Vagina (tissue), 2 donors: ENCODE data around the gene ITGA11. TPM values are rescaled to one million over a fixed set of nuclear protein-coding genes. Genes with fewer than 3 reads are reported as not detected.
A peak's percentile ranks its signal among the peaks of the same experiment; 100 is the strongest.

ENCODE experiments used
- DNase-seq, 2 donors: peaks; one replicate each; pipeline ENCODE4 v3.0.0-alpha.2; 2017; ENCODE audit errors: extremely low spot score in 2 of 2
- H3K27ac ChIP-seq: fragments of 200-600 bp; sonication (generic); one replicate; pipeline ENCODE4 v1.5.1; 2019
- H3K27me3 ChIP-seq: fragments of 200-600 bp; sonication (generic); one replicate; pipeline ENCODE4 v1.5.1; 2019
- H3K36me3 ChIP-seq, 2 donors: fragments of 200-600 bp; sonication (generic); one replicate each; pipeline ENCODE4 v1.5.1; 2017 to 2019
- H3K4me1 ChIP-seq: fragments of 200-600 bp; sonication (generic); one replicate; pipeline ENCODE4 v1.5.1; 2019
- H3K4me3 ChIP-seq, 2 donors: fragments of 200-600 bp; sonication (generic); 1 replicate in 1 of 2; 2 replicates in 1 of 2; pipeline ENCODE4 v1.5.1; 2016 to 2019
- H3K9me3 ChIP-seq: fragments of 200-600 bp; sonication (generic); one replicate; pipeline ENCODE4 v1.5.1; 2019
- POLR2A ChIP-seq, 2 donors: fragments of 450-650 bp; IDR thresholded peaks; one replicate each; pipeline ENCODE4 v1.6.1; 2017; ENCODE audit warnings: antibody characterized with exemption in 2 of 2, mild to moderate bottlenecking in 2 of 2, moderate library complexity in 2 of 2
- POLR2AphosphoS5 ChIP-seq, 2 donors: sonication (generic); formaldehyde crosslinking; IDR thresholded peaks; one replicate each; pipeline ENCODE4 v1.9.0; 2017; ENCODE audit warnings: antibody characterized with exemption in 2 of 2, mild to moderate bottlenecking in 2 of 2, low read depth in 1 of 2; ENCODE audit not compliant: insufficient read depth in 1 of 2
- intact Hi-C: fragments of 100-400 bp; cut with DNase I; formaldehyde crosslinking; loops from one replicate; pipeline ENCODE4 v1.15.1; 2023
- total RNA-seq: library from RNA; depleted of rRNA; stranded (reverse); fragments of >200 nt; gene quantifications from one replicate; pipeline ENCODE4 v1.2.3, GENCODE V29; 2016
- TF ChIP-seq, protein P1 (sequence below), 3 experiments: fragments of 450-650 bp in 2 of 3; fragments of 200-600 bp in 1 of 3; sonication (generic) in 1 of 3; IDR thresholded peaks; one replicate each; pipeline ENCODE4 v1.5.1; 2017 to 2019; ENCODE audit warnings: antibody characterized with exemption in 3 of 3, mild to moderate bottlenecking in 2 of 3, moderate library complexity in 2 of 3

Gene ITGA11
- total RNA-seq, 1 donor from 2014 or later, result 15.5 TPM

DNA sequence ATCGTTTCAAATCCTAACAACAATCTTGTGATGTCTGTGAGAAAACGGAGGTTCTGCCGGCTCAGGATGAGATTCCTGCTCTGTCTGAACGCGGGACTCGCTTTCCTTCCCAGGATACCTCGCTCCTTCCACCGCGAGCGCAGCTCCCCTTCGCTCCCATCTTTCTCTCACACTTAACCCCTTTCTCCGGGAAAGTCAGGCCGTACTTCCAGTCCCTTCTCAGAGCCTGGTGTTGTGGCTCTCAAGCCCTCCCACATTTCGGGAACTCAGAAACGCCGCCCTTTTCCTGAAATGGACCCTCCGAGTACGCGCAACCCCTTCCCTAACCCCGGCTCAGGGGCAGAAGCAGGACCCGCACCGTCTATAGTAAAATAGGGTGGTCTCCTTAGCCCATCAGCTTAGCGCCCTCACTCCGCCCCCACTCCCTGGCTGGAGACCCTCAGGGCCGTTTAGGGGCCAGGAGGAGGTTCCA lies 154.8 kb downstream of the ITGA11 start:
- Histone ChIP-seq H3K36me3 (no peaks in the 10 kb centered on the region), H3K27me3 (no peaks in the 10 kb centered on the region), H3K4me3 (peak overlapping the region; percentile 82 to 91), H3K4me1 (peaks cover 57% of the 10 kb centered on the region), H3K27ac (peak overlapping the region; percentile 99), H3K9me3 (no peaks in the 10 kb centered on the region)
- TF ChIP-seq POLR2A (IDR thresholded peaks at IDR 0.05) (no peak), POLR2AphosphoS5 (IDR thresholded peaks at IDR 0.05; ENCODE audit: insufficient read depth in 1 of 2, low read depth in 1 of 2) (no peak)
- TF ChIP-seq, protein P1, sequence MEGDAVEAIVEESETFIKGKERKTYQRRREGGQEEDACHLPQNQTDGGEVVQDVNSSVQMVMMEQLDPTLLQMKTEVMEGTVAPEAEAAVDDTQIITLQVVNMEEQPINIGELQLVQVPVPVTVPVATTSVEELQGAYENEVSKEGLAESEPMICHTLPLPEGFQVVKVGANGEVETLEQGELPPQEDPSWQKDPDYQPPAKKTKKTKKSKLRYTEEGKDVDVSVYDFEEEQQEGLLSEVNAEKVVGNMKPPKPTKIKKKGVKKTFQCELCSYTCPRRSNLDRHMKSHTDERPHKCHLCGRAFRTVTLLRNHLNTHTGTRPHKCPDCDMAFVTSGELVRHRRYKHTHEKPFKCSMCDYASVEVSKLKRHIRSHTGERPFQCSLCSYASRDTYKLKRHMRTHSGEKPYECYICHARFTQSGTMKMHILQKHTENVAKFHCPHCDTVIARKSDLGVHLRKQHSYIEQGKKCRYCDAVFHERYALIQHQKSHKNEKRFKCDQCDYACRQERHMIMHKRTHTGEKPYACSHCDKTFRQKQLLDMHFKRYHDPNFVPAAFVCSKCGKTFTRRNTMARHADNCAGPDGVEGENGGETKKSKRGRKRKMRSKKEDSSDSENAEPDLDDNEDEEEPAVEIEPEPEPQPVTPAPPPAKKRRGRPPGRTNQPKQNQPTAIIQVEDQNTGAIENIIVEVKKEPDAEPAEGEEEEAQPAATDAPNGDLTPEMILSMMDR (IDR thresholded peaks at IDR 0.05), result no peak
- intact Hi-C loops, result no loop called here
- no peak for DNase-seq

DNA sequence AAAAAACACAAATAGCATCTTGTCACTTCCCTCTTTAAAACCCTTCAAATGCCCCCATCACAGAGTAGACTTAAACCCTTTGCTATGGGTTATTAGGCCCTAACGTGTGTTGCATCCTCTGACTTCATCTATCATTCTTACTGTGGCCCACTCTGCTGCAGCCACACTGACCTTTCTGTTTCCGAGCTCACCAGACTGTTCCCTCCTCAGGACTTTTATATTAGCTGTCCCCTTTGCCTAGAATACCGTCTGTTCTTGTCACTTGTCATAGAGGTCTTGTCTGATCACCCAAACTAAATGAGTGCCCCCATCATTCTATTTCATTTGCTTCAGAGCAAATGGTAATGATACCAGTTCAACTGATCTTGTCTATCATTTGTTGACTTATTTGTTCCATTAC lies 155.3 kb downstream of the ITGA11 start:
- no peaks in the 10 kb centered on the region for H3K27me3 ChIP-seq
- DNase-seq, result no peak
- intact Hi-C loops, result no loop called here
- no peaks in the 10 kb centered on the region for H3K9me3 ChIP-seq
- H3K4me1 ChIP-seq, result peaks cover 57% of the 10 kb centered on the region
- H3K4me3 ChIP-seq, result peak overlapping the region; percentile 82 to 91
- H3K36me3 ChIP-seq, result no peaks in the 10 kb centered on the region
- peak overlapping the region; percentile 99 for H3K27ac ChIP-seq
- TF ChIP-seq POLR2AphosphoS5 (IDR thresholded peaks at IDR 0.05; ENCODE audit: insufficient read depth in 1 of 2, low read depth in 1 of 2) (no peak), POLR2A (IDR thresholded peaks at IDR 0.05) (no peak)
- TF ChIP-seq, protein P1 (IDR thresholded peaks at IDR 0.05), result no peak

DNA sequence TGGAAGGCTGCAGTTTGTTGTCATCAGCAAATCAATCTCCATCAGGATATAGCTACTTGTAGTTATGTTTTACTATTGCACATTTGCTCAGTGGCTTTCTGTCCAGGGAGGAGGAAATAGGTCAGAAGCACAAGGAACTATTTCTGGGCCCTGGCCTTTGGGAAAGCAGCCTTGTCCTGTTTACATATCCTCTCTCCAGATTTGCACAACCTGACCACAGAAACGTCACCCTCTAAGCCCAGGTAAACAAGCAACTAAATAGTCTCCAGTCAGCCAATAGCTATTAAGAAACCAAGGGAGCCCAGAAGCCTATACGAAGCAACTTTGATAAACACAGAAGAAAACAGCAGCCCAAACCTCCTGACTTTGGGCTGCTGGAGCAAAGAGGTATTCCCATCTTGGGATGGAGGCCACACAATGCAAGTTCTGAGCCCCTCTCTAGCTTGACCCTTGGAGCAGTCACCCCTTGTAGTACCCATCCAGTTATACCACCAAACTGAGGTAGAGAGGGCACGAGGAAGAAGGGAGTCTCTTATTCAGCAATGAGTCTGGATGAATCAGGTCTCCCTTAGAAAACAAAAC lies 156.7 kb downstream of the ITGA11 start:
- H3K27ac ChIP-seq, result peak overlapping the region; percentile 99
- no peaks in the 10 kb centered on the region for H3K9me3 ChIP-seq
- H3K36me3 ChIP-seq, result no peaks in the 10 kb centered on the region
- H3K27me3 ChIP-seq, result no peaks in the 10 kb centered on the region
- DNase-seq, result no peak
- H3K4me3 ChIP-seq, result no peak overlapping the region
- peaks cover 52% of the 10 kb centered on the region for H3K4me1 ChIP-seq
- intact Hi-C loops, result no loop called here
- TF ChIP-seq POLR2A (IDR thresholded peaks at IDR 0.05) (no peak), POLR2AphosphoS5 (IDR thresholded peaks at IDR 0.05; ENCODE audit: insufficient read depth in 1 of 2, low read depth in 1 of 2) (no peak)
- TF ChIP-seq, protein P1 (IDR thresholded peaks at IDR 0.05), result no peak

DNA sequence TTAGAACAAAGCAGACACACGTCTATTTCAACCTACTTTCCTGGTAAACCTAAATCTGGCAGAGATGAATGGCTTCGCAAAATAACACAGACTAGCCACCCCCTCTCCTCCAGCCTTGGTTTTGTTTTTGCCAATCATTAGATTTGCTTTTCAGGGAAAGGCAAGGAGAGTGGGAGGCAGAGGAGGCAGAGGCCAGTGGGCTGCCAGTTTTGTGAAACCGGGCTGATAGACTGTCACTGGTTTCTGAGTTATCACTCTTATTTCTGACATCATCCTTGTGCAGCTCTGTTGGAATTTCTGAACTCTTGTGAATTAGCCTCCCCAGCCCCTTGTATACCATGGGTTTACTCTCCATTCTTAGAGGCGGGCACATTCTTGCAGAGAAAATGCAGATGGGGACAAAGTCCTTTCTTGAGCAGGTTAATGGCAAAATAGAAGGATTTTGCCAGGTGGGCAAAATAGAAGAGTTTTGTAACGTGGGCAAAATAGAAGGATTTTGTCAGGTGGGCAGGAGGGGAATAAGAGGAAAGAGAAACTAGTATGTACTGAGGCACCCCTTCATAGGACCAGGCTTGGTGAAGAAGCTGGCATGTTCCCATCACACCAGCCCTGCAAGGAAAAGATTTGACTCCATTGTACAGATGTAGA lies 157.6 kb downstream of the ITGA11 start:
- TF ChIP-seq, protein P1 (IDR thresholded peaks at IDR 0.05), result no peak
- TF ChIP-seq POLR2AphosphoS5 (IDR thresholded peaks at IDR 0.05; ENCODE audit: insufficient read depth in 1 of 2, low read depth in 1 of 2) (no peak), POLR2A (IDR thresholded peaks at IDR 0.05) (no peak)
- no peak overlapping the region for H3K4me3 ChIP-seq
- DNase-seq, result no peak
- H3K27me3 ChIP-seq, result no peaks in the 10 kb centered on the region
- peaks cover 44% of the 10 kb centered on the region for H3K4me1 ChIP-seq
- H3K9me3 ChIP-seq, result no peaks in the 10 kb centered on the region
- intact Hi-C loops, result no loop called here
- no peaks in the 10 kb centered on the region for H3K36me3 ChIP-seq
- peak overlapping the region; percentile 54 for H3K27ac ChIP-seq

DNA sequence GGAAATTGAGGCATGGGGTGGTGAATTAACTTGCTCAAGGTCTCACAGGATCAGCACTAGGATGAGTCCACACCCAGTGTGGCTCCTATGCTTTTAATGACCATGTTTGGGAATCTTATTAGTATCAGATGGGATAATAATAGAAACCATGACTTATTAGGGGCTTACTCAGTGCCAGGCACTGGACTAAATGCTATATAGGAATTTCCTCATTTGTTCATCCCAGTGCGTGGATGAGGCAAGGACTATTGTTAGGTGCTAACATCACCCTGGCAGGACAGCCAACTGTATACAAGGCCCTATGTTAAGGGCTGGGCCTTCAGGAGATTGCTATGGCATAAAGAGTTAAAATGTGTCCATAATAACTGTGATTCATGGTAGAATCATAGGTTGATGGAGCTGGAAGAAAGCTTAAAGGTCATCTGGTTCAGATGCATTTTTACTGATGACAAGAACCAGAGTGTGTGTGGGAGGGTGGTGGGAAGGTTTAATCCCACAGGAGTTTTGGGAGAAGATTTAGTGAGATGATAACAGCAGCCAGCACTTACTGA lies 159.2 kb downstream of the ITGA11 start:
- intact Hi-C loops, result no loop called here
- Histone ChIP-seq H3K4me1 (peaks cover 41% of the 10 kb centered on the region), H3K4me3 (no peak overlapping the region), H3K27me3 (no peaks in the 10 kb centered on the region), H3K9me3 (no peaks in the 10 kb centered on the region), H3K36me3 (no peaks in the 10 kb centered on the region), H3K27ac (peak overlapping the region; percentile 54)
- no peak for DNase-seq
- TF ChIP-seq, protein P1 (IDR thresholded peaks at IDR 0.05), result no peak
- TF ChIP-seq POLR2AphosphoS5 (IDR thresholded peaks at IDR 0.05; ENCODE audit: insufficient read depth in 1 of 2, low read depth in 1 of 2), result no peak
- no peak for TF ChIP-seq POLR2A (IDR thresholded peaks at IDR 0.05)
